GM10847 (cell line): Measurements from ENCODE around the gene GDA.

Experiments
- POLR2A ChIP-seq: IDR thresholded peaks from 2 replicates; pipeline ENCODE4 v1.6.1; 2011; ENCODE audit not compliant: insufficient read length; ENCODE audit errors: extremely low read depth

GDA gene

GRCh38 chr9:72144756-72145492 lies 4.3 kb upstream of the GDA start:
- no peak for TF ChIP-seq POLR2A

GRCh38 chr9:72145733-72146505 lies 3.3 kb upstream of the GDA start:
- TF ChIP-seq POLR2A = no peak

GRCh38 chr9:72147676-72148075 lies 1.6 kb upstream of the GDA start:
- TF ChIP-seq POLR2A = no peak

GRCh38 chr9:72150127-72150526 lies 887 bp downstream of the GDA start:
- no peak for TF ChIP-seq POLR2A

- TF ChIP-seq POLR2A = no peak
Measured at GRCh38 chr9:72150661-72151060, 1.4 kb downstream of the GDA start.

- TF ChIP-seq POLR2A = no peak
Measured at GRCh38 chr9:72151104-72151503, 1.9 kb downstream of the GDA start.

- no peak for TF ChIP-seq POLR2A
Measured at GRCh38 chr9:72154468-72155285, 5.4 kb downstream of the GDA start.

- TF ChIP-seq POLR2A = no peak
Measured at GRCh38 chr9:72155301-72155700, 6.1 kb downstream of the GDA start.

- TF ChIP-seq POLR2A = no peak
Measured at GRCh38 chr9:72156586-72156985, 7.3 kb downstream of the GDA start.

- TF ChIP-seq POLR2A = no peak
Measured at GRCh38 chr9:72158680-72159079, 9.4 kb downstream of the GDA start.

GRCh38 chr9:72160446-72161123 lies 11.3 kb downstream of the GDA start:
- TF ChIP-seq POLR2A = no peak

GRCh38 chr9:72165326-72165725 lies 16.1 kb downstream of the GDA start:
- TF ChIP-seq POLR2A = no peak

GRCh38 chr9:72165821-72166547 lies 16.7 kb downstream of the GDA start:
- no peak for TF ChIP-seq POLR2A

GRCh38 chr9:72168075-72168474 lies 18.8 kb downstream of the GDA start:
- no peak for TF ChIP-seq POLR2A
